Left lung (tissue), 10 donors: Measurements from ENCODE around the gene MADD. TPM values are rescaled to one million over a fixed set of nuclear protein-coding genes. Genes with fewer than 3 reads are reported as not detected.
A peak's percentile ranks its signal among the peaks of the same experiment; 100 is the strongest.

Experiments
- ATAC-seq: fragments of 200-7000 bp; cut with Tn5 transposase; one replicate; pipeline ENCODE4 v1.9.1; 2020; ENCODE audit warnings: moderate library complexity
- DNase-seq, 4 donors: peaks; one replicate each; pipeline ENCODE4 v3.0.0-alpha.2; 2013 to 2020
- H3K27ac ChIP-seq, 2 donors: fragments of 200-600 bp; sonication (generic) in 1 of 2; one replicate each; pipeline versions ENCODE4 v1.5.0 to v1.8.0; 2020 to 2021
- H3K27me3 ChIP-seq, 2 donors: fragments of 200-600 bp; sonication (generic) in 1 of 2; one replicate each; pipeline versions ENCODE4 v1.5.0 to v1.8.0; 2020 to 2021
- H3K36me3 ChIP-seq, 2 donors: fragments of 200-600 bp; sonication (generic) in 1 of 2; one replicate each; pipeline versions ENCODE4 v1.5.0 to v1.8.0; 2020 to 2021
- H3K4me1 ChIP-seq, 2 donors: fragments of 200-600 bp; one replicate each; pipeline ENCODE4 v1.8.0; 2021
- H3K4me3 ChIP-seq, 2 donors: fragments of 200-600 bp; sonication (generic) in 1 of 2; one replicate each; pipeline versions ENCODE4 v1.5.0 to v1.8.0; 2020 to 2021; ENCODE audit warnings: mild to moderate bottlenecking in 1 of 2
- H3K9me3 ChIP-seq, 2 donors: fragments of 200-600 bp; sonication (generic) in 1 of 2; one replicate each; pipeline versions ENCODE4 v1.5.0 to v1.8.0; 2020 to 2021
- intact Hi-C, 2 donors: fragments of 100-400 bp; cut with DNase I; formaldehyde crosslinking; loops; one replicate each; pipeline versions ENCODE4 v1.11.2 to v1.14.2; 2022
- polyA plus RNA-seq, 6 donors: library from polyadenylated mRNA; unstranded; fragments of 120-200 nt; gene quantifications; one replicate each; pipeline ENCODE4 v1.2.1, GENCODE V29; 2013; ENCODE audit not compliant: insufficient read length in 6 of 6
- total RNA-seq, 2 donors: library from RNA; stranded (reverse); fragmentation: NEBNext Ultra II Directional; extraction: Animal tissue kit (Norgen Biotek cat#: 25700); gene quantifications; one replicate each; pipeline ENCODE4 v1.2.1, GENCODE V29; 2021
- TF ChIP-seq, protein P1 (sequence below), 2 donors: fragments of 200-600 bp; sonication (generic) in 1 of 2; IDR thresholded peaks; one replicate each; pipeline versions ENCODE4 v1.5.0 to v1.8.0; 2021; ENCODE audit warnings: antibody characterized with exemption in 2 of 2
- donor health status: DM: no; HTN: yes; CAD: no.
- donor health status: DM: no; HTN: no; CAD: no.

MADD gene
- total and polyA plus RNA-seq, 8 donors: 33.0 to 53.8 (median 51.9) TPM

DNA sequence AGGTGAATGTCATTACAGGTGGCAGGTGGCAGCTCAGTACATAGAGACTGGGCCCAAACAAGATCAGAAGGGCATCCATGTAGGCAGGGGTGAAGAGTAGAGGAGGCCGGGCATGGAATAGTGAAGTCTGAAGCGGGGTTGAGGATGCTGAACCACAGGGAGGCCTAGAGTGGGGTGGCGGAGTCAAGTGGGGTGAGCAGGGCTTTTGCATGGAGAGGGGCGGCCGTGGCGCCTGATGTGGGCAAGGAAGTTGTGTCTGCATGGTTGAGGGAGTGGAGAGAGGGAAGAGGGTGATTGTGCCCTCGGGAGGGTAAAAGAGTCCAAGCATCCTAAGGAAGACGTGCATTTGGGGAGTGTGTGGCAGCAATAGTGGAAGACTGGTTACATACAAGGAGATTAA lies 40.8 kb upstream of the MADD start:
- ATAC-seq (no peak), DNase-seq (no peak)
- H3K4me3 ChIP-seq: no peak overlapping the region
- intact Hi-C loops: no loop called here
- no peaks in the 10 kb centered on the region for H3K9me3 ChIP-seq
- H3K27me3 ChIP-seq: no peaks in the 10 kb centered on the region
- H3K4me1 ChIP-seq: peaks cover 0 to 5% of the 10 kb centered on the region in 2 donors
- H3K36me3 ChIP-seq: peaks cover 0 to 34% of the 10 kb centered on the region in 2 donors
- H3K27ac ChIP-seq: no peak overlapping the region
- TF ChIP-seq, protein P1, sequence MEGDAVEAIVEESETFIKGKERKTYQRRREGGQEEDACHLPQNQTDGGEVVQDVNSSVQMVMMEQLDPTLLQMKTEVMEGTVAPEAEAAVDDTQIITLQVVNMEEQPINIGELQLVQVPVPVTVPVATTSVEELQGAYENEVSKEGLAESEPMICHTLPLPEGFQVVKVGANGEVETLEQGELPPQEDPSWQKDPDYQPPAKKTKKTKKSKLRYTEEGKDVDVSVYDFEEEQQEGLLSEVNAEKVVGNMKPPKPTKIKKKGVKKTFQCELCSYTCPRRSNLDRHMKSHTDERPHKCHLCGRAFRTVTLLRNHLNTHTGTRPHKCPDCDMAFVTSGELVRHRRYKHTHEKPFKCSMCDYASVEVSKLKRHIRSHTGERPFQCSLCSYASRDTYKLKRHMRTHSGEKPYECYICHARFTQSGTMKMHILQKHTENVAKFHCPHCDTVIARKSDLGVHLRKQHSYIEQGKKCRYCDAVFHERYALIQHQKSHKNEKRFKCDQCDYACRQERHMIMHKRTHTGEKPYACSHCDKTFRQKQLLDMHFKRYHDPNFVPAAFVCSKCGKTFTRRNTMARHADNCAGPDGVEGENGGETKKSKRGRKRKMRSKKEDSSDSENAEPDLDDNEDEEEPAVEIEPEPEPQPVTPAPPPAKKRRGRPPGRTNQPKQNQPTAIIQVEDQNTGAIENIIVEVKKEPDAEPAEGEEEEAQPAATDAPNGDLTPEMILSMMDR (IDR thresholded peaks at IDR 0.05): no peak

DNA sequence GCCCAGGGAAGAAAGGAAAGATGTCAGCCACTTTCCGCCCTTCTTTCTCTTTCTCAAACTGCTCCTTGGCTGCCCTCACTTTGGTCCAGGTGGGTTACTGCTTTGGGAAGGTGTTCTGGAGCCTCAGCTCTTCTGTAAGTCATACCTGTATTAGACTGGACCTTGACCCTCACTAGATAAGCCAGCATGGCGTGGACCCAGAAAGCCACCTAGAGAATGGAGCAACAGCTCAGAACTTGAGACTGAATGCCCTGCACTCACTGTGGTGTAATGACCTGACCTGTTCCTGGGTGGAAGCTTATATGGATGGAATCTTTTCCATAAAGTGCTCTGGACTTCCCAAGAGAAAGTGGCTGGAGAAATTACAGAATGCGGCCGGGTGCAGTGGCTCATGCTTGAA lies 36.9 kb upstream of the MADD start:
- Histone ChIP-seq H3K27ac (no peak overlapping the region), H3K4me1 (no peaks in the 10 kb centered on the region), H3K4me3 (no peak overlapping the region), H3K27me3 (no peaks in the 10 kb centered on the region), H3K36me3 (peaks cover 0 to 35% of the 10 kb centered on the region in 2 donors), H3K9me3 (no peaks in the 10 kb centered on the region)
- TF ChIP-seq, protein P1 (IDR thresholded peaks at IDR 0.05): no peak
- ATAC-seq: no peak
- no peak for DNase-seq
- intact Hi-C loops: no loop called here

DNA sequence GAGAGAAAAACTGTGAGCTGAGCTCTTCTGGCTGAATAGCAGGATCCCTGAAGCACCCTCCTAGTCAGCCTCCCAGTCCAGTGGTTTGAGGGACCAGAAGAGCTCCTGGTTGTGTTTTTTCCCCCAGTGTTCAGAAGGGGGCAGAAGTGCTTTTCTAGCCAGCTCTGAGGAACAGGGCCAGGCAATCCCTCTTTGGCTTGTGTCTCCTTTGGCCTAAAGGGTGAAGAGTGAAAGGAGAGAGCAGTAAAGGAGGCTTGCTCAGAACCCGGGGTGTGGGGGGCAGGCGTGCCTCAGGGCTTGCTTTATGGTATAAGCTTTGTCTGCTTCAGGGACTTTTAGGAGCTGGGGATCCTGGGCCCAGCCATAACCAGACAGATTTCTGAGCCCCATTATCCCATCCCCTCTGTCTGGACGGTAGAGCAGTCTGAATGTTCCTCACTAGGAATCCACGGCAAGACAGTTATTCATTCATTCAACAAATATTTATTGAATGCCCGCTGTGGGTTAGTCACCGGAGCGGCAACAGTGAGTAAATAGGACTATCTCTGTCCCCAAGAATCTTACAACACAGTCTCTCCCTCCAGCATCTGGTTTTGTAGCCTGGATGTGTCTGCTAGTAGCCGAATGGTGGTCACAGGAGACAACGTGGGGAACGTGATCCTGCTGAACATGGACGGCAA lies 35.8 kb upstream of the MADD start:
- H3K36me3 ChIP-seq: peaks cover 0 to 36% of the 10 kb centered on the region in 2 donors
- intact Hi-C loops: no loop called here
- H3K9me3 ChIP-seq: no peaks in the 10 kb centered on the region
- peak; percentile 81 for ATAC-seq
- H3K27ac ChIP-seq: peak overlapping the region in 1 of 2 donors; percentile 21
- DNase-seq: peak in 1 of 4 donors; percentile 18
- H3K27me3 ChIP-seq: no peaks in the 10 kb centered on the region
- H3K4me1 ChIP-seq: no peaks in the 10 kb centered on the region
- TF ChIP-seq, protein P1 (IDR thresholded peaks at IDR 0.05): peak in 1 of 2 donors; percentile 12
- no peak overlapping the region for H3K4me3 ChIP-seq

DNA sequence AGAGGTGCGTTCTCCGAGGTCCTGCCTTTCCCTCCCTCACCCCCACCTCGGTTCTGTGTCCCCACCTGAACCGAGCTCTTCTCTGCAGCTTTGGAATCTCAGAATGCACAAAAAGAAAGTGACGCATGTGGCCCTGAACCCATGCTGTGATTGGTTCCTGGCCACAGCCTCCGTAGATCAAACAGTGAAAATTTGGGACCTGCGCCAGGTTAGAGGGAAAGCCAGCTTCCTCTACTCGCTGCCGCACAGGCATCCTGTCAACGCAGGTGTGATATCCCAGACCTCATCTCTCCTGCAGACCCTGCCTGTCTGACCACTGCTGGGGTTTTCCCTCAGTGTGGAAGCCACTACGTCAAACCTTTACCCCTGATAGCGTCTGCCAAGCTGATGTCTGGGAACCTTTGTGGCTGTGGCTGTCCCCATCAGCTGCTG lies 35.2 kb upstream of the MADD start:
- TF ChIP-seq, protein P1 (IDR thresholded peaks at IDR 0.05): no peak
- DNase-seq: peak in 1 of 4 donors; percentile 48
- Histone ChIP-seq H3K4me1 (no peaks in the 10 kb centered on the region), H3K27me3 (no peaks in the 10 kb centered on the region), H3K9me3 (no peaks in the 10 kb centered on the region), H3K27ac (peak overlapping the region in 1 of 2 donors; percentile 21), H3K36me3 (peaks cover 0 to 36% of the 10 kb centered on the region in 2 donors), H3K4me3 (no peak overlapping the region)
- peak; percentile 76 for ATAC-seq
- intact Hi-C loops: no loop called here

DNA sequence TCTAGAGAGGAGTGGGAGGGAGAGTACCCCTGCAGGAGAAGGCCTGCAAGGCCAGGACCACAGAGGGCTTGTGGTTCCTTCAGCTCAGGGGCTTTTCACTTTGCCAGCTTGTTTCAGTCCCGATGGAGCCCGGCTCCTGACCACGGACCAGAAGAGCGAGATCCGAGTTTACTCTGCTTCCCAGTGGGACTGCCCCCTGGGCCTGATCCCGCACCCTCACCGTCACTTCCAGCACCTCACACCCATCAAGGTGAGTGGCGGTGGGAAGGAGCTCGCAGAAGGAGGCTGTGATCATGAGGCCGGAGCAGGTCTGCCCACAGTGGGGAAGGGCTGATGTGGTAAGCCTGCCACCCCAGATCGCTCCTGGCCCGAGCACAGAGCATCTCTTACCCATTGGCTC lies 34.8 kb upstream of the MADD start:
- peaks cover 0 to 38% of the 10 kb centered on the region in 2 donors for H3K36me3 ChIP-seq
- TF ChIP-seq, protein P1 (IDR thresholded peaks at IDR 0.05): no peak
- intact Hi-C loops: no loop called here

More for the DNA sequence above, 34.8 kb upstream of the MADD start:
- Histone ChIP-seq H3K4me3 (no peak overlapping the region), H3K27ac (no peak overlapping the region), H3K27me3 (no peaks in the 10 kb centered on the region), H3K9me3 (no peaks in the 10 kb centered on the region), H3K4me1 (no peaks in the 10 kb centered on the region)
- DNase-seq: no peak
- ATAC-seq: no peak
